Measurements from ENCODE around the gene GOLGA6L4. TPM values are rescaled to one million over a fixed set of nuclear protein-coding genes. Genes with fewer than 3 reads are reported as not detected.
A peak's percentile ranks its signal among the peaks of the same experiment; 100 is the strongest.
"Not testable (repeated sequence)": the region's sequence is repeated elsewhere in the genome, so short reads cannot be mapped to it uniquely, and the experiment has no call there.

GOLGA6L4 gene
- total RNA-seq, 2 experiments from 2014 or later = 3.4 TPM; not detected in 1

DNA sequence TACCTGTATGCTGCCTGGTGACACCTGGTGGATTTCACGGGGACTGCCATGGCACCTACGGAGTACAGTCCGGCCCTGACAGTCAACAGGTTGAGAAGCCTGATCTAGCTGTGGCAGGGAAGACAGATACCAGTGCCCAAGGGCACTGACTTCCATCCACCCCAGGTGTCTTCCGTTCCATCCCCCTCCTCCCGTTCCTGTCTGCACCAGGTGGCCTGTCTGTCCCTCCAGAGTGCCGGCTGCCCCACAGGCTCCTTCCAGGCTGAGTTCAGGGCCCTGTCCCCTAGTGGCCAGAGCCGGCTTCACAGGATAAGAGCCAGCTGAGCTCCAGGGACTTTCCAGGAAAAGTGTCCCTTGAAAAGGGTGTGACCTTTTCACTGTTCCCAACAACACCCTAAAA is 10.9 kb downstream of the GOLGA6L4 start:
- H3K79me2 ChIP-seq (ENCODE audit: insufficient read depth, low read depth, low read length); intact Hi-C loops (cut with micrococcal nuclease; ENCODE audit: unreplicated experiment); H3K4me2 ChIP-seq (ENCODE audit: low read length); H4K20me1 ChIP-seq (ENCODE audit: insufficient read depth, low read length); H3K36me3 ChIP-seq (ENCODE audit: insufficient read depth, low read length); H3K27ac ChIP-seq (ENCODE audit: low read depth, low read length, poor library complexity, severe bottlenecking); POLR2A ChIA-PET; H3K9me3 ChIP-seq (ENCODE audit: low read length); H3K4me1 ChIP-seq (ENCODE audit: insufficient read depth, low read length, poor library complexity, severe bottlenecking); H3K4me3 ChIP-seq (ENCODE audit: low read depth, low read length, poor library complexity, severe bottlenecking); CTCF ChIA-PET (ENCODE audit: unreplicated experiment); H3K9me2 ChIP-seq (ENCODE audit: insufficient read depth, low read length); H2AFZ ChIP-seq (ENCODE audit: low read length); BruUV-seq (replicated peaks); DNase-seq (ENCODE audit: low spot score): not testable (repeated sequence)
- TF ChIP-seq, protein P1, sequence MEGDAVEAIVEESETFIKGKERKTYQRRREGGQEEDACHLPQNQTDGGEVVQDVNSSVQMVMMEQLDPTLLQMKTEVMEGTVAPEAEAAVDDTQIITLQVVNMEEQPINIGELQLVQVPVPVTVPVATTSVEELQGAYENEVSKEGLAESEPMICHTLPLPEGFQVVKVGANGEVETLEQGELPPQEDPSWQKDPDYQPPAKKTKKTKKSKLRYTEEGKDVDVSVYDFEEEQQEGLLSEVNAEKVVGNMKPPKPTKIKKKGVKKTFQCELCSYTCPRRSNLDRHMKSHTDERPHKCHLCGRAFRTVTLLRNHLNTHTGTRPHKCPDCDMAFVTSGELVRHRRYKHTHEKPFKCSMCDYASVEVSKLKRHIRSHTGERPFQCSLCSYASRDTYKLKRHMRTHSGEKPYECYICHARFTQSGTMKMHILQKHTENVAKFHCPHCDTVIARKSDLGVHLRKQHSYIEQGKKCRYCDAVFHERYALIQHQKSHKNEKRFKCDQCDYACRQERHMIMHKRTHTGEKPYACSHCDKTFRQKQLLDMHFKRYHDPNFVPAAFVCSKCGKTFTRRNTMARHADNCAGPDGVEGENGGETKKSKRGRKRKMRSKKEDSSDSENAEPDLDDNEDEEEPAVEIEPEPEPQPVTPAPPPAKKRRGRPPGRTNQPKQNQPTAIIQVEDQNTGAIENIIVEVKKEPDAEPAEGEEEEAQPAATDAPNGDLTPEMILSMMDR (conservative IDR thresholded peaks at IDR 0.05; ENCODE audit: low read length) = 0 out of 2 replicates have a peak, but pooled peaks have one; percentile 23

Small RNA genes within 50 kb of the gene (small RNA-seq; reads per million reads assigned to genes)
- gene RN7SL331P (not detected), gene UBE2Q2P8 (not detected)
